GM06990 (cell line): ENCODE results near the gene ACOT11.

ENCODE experiments used
- DNase-seq: peaks from one replicate; pipeline ENCODE4 v3.0.0-alpha.2; 2011; ENCODE audit not compliant: insufficient read length; ENCODE audit errors: extremely low read depth
- H3K27me3 ChIP-seq: replicated peaks from 2 replicates; pipeline ENCODE4 v1.6.0; 2011; ENCODE audit warnings: low read length; ENCODE audit not compliant: control insufficient read depth, insufficient read depth
- H3K36me3 ChIP-seq: 2 replicates; pipeline ENCODE4 v1.5.1; 2011; ENCODE audit warnings: low read length; ENCODE audit not compliant: control insufficient read depth, insufficient read depth
- H3K4me3 ChIP-seq: replicated peaks from 2 replicates; pipeline ENCODE4 v1.5.1; 2011; ENCODE audit warnings: low read depth, mild to moderate bottlenecking, control low read depth, low read length
- TF ChIP-seq, protein P1 (sequence below): IDR thresholded peaks from 2 replicates; pipeline ENCODE4 v1.5.1; 2011; ENCODE audit warnings: low read length, control low read depth, mild to moderate bottlenecking, inconsistent platforms; ENCODE audit not compliant: insufficient read depth, poor library complexity, severe bottlenecking

ACOT11 gene

DNA sequence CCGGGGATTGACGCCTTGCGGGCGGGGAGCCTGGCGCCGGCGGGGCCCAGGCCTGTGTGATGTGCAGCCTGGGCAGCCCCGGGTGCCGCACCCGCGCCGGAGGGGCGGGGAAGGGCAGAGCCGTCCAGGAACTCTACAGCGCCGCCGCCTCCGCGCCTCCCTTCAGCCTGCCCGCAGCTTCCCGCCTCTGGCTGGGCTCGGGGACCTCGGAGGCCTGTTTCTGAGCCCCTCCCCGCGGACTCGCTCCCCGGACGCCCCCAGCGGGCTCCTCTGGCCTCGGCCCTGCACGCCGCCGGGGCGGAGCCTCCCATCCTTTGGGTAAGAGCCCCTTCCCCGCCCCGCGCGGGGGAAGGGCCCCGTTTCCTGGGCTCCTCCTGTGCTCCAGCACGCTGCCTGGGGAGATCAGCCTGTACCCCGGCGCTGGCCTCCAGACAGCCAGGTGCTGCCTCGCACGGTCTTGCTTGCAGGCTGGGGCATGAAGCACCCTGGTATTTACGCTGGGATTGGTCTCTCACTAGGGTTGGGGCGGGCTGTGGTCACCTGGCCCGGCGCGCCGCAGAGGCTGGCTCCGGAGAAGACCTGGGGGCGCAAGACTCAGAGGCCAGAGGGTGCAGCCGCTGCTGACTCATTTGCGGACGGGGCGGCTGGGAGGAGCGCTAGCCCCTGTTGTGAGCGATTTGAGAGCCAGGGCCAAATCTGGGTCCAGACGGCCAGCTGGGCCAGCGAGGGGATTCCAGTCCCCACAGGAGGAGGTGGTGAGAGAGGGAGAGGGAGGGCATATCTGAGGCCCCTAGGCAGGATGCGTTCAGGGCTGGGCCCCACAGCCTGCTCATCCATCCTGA, 5.7 kb upstream of the ACOT11 start:
- TF ChIP-seq, protein P1, sequence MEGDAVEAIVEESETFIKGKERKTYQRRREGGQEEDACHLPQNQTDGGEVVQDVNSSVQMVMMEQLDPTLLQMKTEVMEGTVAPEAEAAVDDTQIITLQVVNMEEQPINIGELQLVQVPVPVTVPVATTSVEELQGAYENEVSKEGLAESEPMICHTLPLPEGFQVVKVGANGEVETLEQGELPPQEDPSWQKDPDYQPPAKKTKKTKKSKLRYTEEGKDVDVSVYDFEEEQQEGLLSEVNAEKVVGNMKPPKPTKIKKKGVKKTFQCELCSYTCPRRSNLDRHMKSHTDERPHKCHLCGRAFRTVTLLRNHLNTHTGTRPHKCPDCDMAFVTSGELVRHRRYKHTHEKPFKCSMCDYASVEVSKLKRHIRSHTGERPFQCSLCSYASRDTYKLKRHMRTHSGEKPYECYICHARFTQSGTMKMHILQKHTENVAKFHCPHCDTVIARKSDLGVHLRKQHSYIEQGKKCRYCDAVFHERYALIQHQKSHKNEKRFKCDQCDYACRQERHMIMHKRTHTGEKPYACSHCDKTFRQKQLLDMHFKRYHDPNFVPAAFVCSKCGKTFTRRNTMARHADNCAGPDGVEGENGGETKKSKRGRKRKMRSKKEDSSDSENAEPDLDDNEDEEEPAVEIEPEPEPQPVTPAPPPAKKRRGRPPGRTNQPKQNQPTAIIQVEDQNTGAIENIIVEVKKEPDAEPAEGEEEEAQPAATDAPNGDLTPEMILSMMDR: no peak
- Histone ChIP-seq H3K4me3 (peak overlapping the region; percentile 29), H3K27me3 (no peaks in the 10 kb centered on the region), H3K36me3 (no peaks in the 10 kb centered on the region)
- DNase-seq: peak; percentile 71

DNA sequence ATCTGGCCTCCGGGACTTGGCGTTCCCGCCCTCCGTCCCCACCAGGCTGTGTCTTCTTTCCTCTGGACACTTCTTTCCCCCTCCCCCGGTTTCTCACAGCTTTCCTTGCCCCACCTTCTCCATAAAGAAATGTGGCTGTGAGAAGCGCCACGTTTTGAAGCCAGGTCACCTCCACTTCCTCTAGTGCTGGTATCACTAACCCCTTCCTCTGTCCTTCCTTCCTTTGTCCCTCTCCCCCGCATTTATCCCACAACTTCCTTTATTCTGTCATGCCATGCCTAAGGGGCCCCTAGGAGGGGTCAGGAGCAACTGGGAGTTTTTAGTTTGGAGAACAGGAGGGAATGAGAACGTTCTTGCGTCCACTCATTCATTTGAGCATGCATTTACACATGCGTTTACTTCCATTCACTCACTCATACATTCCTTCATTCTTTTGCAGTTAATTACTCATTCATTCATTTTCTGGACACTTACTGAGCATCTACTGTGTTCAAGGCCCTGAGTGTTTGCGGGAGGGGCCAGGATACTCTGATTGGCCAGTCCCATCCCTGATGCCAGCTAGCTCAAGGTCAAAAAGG, 5.0 kb upstream of the ACOT11 start:
- DNase-seq: no peak
- no peak overlapping the region for H3K4me3 ChIP-seq
- no peaks in the 10 kb centered on the region for H3K27me3 ChIP-seq
- TF ChIP-seq, protein P1: no peak
- H3K36me3 ChIP-seq: no peaks in the 10 kb centered on the region

DNA sequence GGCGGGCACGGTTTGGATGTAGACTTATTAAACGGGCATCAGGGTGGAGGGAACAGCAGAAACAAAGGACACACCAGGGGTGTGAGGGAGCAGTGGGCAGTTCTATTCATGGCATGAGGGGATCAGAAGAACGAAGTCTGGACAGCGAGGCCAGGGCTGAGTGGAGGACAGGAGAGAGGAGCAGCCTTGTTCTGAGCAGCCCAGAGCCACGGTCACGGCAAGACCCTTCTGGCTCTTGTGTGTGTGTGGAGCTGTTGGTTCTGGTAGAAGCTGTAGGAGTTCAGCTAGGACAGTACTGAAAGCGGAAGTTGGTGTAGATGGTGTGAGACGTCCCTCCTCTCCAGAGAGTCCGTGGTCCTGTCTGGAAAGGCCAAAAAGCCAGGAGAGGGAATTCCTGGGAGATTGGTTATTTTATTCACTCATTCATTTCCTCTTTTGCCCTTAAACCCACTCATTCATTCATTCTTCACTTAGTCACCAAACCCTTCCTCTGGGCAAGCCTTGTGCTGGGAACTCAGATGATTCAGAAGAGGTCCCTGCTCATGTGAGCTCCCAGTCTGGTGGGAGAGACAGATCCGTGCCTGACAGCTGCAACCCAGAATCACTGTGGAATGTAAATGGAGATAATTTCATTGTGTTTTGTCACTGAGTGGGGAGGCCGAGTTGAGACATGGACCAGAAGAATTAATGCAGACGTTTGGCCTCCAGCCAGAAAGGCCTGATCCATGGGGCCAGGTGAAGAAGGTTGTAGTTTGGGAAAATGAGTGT, 4.1 kb upstream of the ACOT11 start:
- no peaks in the 10 kb centered on the region for H3K27me3 ChIP-seq
- no peaks in the 10 kb centered on the region for H3K36me3 ChIP-seq
- DNase-seq: no peak
- TF ChIP-seq, protein P1: no peak
- no peak overlapping the region for H3K4me3 ChIP-seq

DNA sequence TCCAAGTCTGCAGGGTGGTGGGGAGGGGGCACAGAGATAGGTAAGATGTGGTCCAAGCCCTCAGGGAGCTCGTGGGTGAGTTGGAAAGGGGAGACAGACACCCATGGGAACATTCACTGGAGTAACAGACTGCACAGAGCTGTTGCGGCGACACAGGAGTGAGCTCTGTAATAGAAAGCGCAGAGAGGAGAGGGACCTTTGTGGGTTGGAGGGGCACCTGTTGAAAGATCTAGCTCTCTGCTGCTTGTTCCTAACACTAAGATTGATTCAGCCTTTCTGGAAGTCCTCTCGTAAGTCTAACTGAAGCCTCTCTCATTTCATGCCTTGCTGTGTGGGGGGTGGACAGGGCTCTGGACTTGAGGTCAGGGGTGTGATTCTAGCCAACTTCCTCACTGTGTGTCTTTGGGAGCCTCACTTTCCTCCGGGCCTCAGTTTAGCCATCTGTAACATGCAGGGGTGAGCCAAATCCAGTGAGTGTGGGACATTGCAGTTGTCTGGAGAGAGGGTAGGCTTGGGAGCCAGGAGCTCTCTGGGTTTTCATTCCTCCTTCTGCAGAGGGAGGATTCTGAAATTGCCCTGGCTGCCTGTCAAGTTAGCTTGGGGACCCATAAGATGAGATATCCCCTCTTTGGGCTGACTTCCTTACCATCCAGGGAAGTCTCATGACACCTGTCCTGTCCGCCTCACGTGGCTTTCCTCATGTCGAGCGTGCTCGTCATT, 2.0 kb upstream of the ACOT11 start:
- TF ChIP-seq, protein P1: no peak
- DNase-seq: no peak
- Histone ChIP-seq H3K4me3 (no peak overlapping the region), H3K36me3 (no peaks in the 10 kb centered on the region), H3K27me3 (no peaks in the 10 kb centered on the region)

DNA sequence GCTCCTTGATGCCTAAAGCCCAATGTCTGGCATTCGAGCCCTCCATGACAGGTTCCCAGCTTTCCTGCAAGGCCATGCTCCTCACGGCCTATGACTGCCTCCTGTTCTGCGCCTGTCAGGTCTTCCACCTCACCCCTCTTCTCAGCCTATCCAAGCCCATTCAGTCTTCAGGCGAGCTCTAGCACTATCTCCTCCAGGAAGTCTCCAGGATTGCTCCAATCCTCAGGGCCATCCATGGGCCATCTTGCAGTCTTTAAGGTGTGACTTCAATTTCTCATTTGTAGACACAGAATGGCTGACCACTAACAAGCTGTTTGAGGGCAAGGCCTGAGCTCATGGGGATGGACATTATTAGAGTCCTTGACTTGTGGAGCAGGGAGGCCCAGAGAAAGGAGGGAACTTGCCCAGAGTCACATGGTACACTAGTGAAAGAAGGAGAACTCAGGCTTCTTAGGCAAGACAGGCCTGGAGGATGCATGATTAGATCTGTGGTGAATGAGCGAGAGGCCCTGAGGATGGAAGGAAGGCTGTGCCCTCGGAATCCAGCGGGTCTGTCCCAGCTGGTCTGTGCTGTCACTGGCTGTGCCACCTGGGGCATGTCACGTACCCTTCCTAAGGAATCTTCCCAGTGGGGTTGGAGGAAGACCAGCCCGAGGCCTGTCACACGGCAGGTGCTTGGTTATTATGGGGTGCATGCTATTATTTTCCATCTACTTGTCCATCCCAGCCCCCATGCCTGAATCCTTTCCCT, 1.2 kb upstream of the ACOT11 start:
- no peak for DNase-seq
- H3K36me3 ChIP-seq: no peaks in the 10 kb centered on the region
- H3K27me3 ChIP-seq: no peaks in the 10 kb centered on the region
- no peak overlapping the region for H3K4me3 ChIP-seq
- TF ChIP-seq, protein P1: no peak
